B cell (primary cell): ENCODE data around the gene TASL. TPM values are rescaled to one million over a fixed set of nuclear protein-coding genes. Genes with fewer than 3 reads are reported as not detected.
A peak's percentile ranks its signal among the peaks of the same experiment; 100 is the strongest.

ENCODE experiments used
- ATAC-seq: fragments of 200-7000 bp; cut with Tn5 transposase; one replicate; pipeline ENCODE4 v1.10.0; 2021; ENCODE audit warnings: low read depth, mild to moderate bottlenecking, moderate number of reproducible peaks, moderate library complexity
- CTCF ChIA-PET: fragments of 350-600 bp; sonication (Branson Sonifier 250); formaldehyde crosslinking; loops from one replicate; lab custom pipeline; 2021; ENCODE audit warnings: antibody characterized with exemption, inconsistent platforms; lab: Charles Lee
- POLR2A ChIA-PET: fragments of 350-600 bp; sonication (Branson Sonifier 250); formaldehyde crosslinking; loops from one replicate; lab custom pipeline; 2021; ENCODE audit warnings: antibody characterized with exemption; lab: Charles Lee
- DNase-seq: peaks from one replicate; pipeline ENCODE4 v3.0.0; 2013
- H2AFZ ChIP-seq: 2 replicates; pipeline ENCODE4 v1.6.1; 2012; ENCODE audit warnings: mild to moderate bottlenecking, low read depth, low read length; ENCODE audit not compliant: insufficient read depth, poor library complexity, severe bottlenecking
- H3K27ac ChIP-seq, 2 donors: 1 replicate in 1 of 2; 2 replicates in 1 of 2; pipeline ENCODE4 v1.5.1; 2012 to 2013; ENCODE audit warnings: low read length in 2 of 2, mild to moderate bottlenecking in 2 of 2, moderate library complexity in 1 of 2
- H3K27me3 ChIP-seq, 4 experiments: fragments of 200-600 bp in 1 of 4; sonication (generic) in 1 of 4; replicated peaks in 1 of 4; 1 replicate in 2 of 4; 2 replicates in 2 of 4; pipeline versions ENCODE4 v1.6.1 to v1.7.0; 2013 to 2016; ENCODE audit warnings: low read length in 3 of 4, mild to moderate bottlenecking in 2 of 4, mixed read lengths in 1 of 4, moderate library complexity in 1 of 4; ENCODE audit not compliant: insufficient read depth in 4 of 4, control insufficient read depth in 3 of 4; ENCODE audit errors: control extremely low read depth in 1 of 4
- H3K36me3 ChIP-seq, 2 experiments: replicated peaks in 1 of 2; 1 replicate in 1 of 2; 2 replicates in 1 of 2; pipeline versions ENCODE4 v1.6.1 to v1.7.1; 2013; ENCODE audit warnings: low read length in 1 of 2; ENCODE audit not compliant: insufficient read depth in 2 of 2, control insufficient read depth in 1 of 2; ENCODE audit errors: control extremely low read depth in 1 of 2, extremely low read depth in 1 of 2
- H3K4me1 ChIP-seq, 2 donors: fragments of 200-600 bp in 1 of 2; sonication (generic) in 1 of 2; 1 replicate in 1 of 2; 2 replicates in 1 of 2; pipeline versions ENCODE4 v1.5.1 to v1.6.1; 2013 to 2017; ENCODE audit warnings: low read length in 2 of 2; ENCODE audit not compliant: control insufficient read depth in 2 of 2, insufficient read depth in 2 of 2
- H3K4me2 ChIP-seq: replicated peaks from 2 replicates; pipeline ENCODE3; 2012; ENCODE audit warnings: mild to moderate bottlenecking, low read depth, low read length; ENCODE audit not compliant: poor library complexity, severe bottlenecking
- H3K4me3 ChIP-seq, 5 experiments: fragments of 200-600 bp in 1 of 5; sonication (generic) in 1 of 5; 1 replicate in 3 of 5; 2 replicates in 2 of 5; pipeline versions ENCODE4 v1.5.1 to v1.7.0; 2011 to 2016; ENCODE audit warnings: low read length in 4 of 5, mild to moderate bottlenecking in 4 of 5, low read depth in 2 of 5, control low read depth in 1 of 5, moderate library complexity in 1 of 5; ENCODE audit not compliant: insufficient read depth in 1 of 5; ENCODE audit errors: control extremely low read depth in 1 of 5, extremely low read depth in 1 of 5
- H3K79me2 ChIP-seq: fragments of 200-600 bp; sonication (generic); one replicate; pipeline ENCODE4 v1.6.0; 2016; ENCODE audit warnings: low read length; ENCODE audit not compliant: control insufficient read depth, insufficient read depth
- H3K9ac ChIP-seq: fragments of 200-600 bp; sonication (generic); 2 replicates; pipeline ENCODE4 v1.6.1; 2017; ENCODE audit warnings: mild to moderate bottlenecking, low read length, moderate library complexity
- H3K9me3 ChIP-seq, 3 donors: one replicate each; pipeline versions ENCODE4 v1.6.1 to v1.7.1; 2013; ENCODE audit warnings: low read length in 2 of 3; ENCODE audit not compliant: control insufficient read depth in 2 of 3, insufficient read depth in 1 of 3; ENCODE audit errors: control extremely low read depth in 1 of 3
- H4K20me1 ChIP-seq: 2 replicates; pipeline ENCODE4 v1.6.0; 2012; ENCODE audit warnings: mild to moderate bottlenecking, low read length; ENCODE audit not compliant: insufficient read depth, control insufficient read depth, poor library complexity, severe bottlenecking
- H3K27ac Mint-ChIP-seq: one replicate; pipeline ENCODE4 v1.8.0; 2021; ENCODE audit warnings: mixed read lengths
- H3K27me3 Mint-ChIP-seq: one replicate; pipeline ENCODE4 v1.8.0; 2021; ENCODE audit warnings: mixed read lengths
- H3K4me1 Mint-ChIP-seq: one replicate; pipeline ENCODE4 v1.8.0; 2021; ENCODE audit warnings: mixed read lengths
- H3K4me3 Mint-ChIP-seq: one replicate; pipeline ENCODE4 v1.8.0; 2021; ENCODE audit warnings: mixed read lengths
- H3K9me3 Mint-ChIP-seq: one replicate; pipeline ENCODE4 v1.8.0; 2022; ENCODE audit warnings: mixed read lengths; ENCODE audit not compliant: insufficient read depth
- EZH2 ChIP-seq: IDR thresholded peaks from 2 replicates; pipeline ENCODE4 v1.6.1; 2012; ENCODE audit warnings: borderline replicate concordance, low read depth, mild to moderate bottlenecking, moderate library complexity, low read length; ENCODE audit not compliant: insufficient read depth, poor library complexity, severe bottlenecking
- WGBS: methylation state at CpG from one replicate; pipeline ENCODE4 v1.1.5; 2013; ENCODE audit warnings: missing lambda C conversion rate; ENCODE audit not compliant: insufficient coverage; 5-methylcytosine and 5-hydroxymethylcytosine counted together
- intact Hi-C: fragments of 100-400 bp; cut with micrococcal nuclease; formaldehyde crosslinking; loops from one replicate; pipeline ENCODE4 v1.10.0; 2022
- polyA plus RNA-seq: library from polyadenylated mRNA; depleted of rRNA; stranded (reverse); fragments of >200 nt; gene quantifications from 2 replicates; pipeline ENCODE4 v1.2.3, GENCODE V29; 2012
- total RNA-seq, 2 donors: library from RNA; stranded (reverse); fragments of 120-200 nt in 1 of 2; gene quantifications; 1 replicate in 1 of 2; 2 replicates in 1 of 2; pipeline versions ENCODE4 v1.2.3 to v1.2.4, GENCODE V29; 2013 to 2022
- TF ChIP-seq, protein P1 (sequence below): fragments of 200-600 bp; IDR thresholded peaks from one replicate; pipeline ENCODE4 v1.8.0; 2022; ENCODE audit warnings: antibody characterized with exemption, mild to moderate bottlenecking

TASL gene
- total and polyA plus RNA-seq, 2 donors (not counting 1 experiment from before 2014, with no cell fraction given) = 15.7 to 25.4 TPM

DNA sequence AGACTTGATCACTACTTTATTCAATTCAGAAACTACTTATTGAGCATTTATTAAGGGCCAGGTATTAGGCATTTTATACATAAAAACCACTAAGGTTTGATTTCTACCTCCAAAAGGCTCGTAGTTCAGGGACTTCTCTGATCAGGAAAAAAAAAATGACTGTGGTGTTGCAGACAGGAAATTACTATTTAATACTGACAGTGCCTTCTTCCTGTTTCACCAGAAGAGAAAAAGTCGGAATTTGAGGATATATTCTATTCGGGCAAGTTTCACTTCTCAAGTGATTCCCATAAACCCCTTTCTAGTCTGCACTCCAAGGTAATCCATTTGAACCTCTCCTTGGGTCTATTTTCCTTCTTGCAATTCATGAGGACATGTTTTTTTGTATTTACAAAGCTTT lies 15.3 kb upstream of the TASL start:
- no peaks in the 10 kb centered on the region for H3K27me3 ChIP-seq
- peak; percentile 39 for DNase-seq
- Mint-ChIP-seq H3K27ac (peak overlapping the region; percentile 87), H3K4me1 (peaks cover 62% of the 10 kb centered on the region), H3K9me3 (no peaks in the 10 kb centered on the region), H3K27me3 (no peaks in the 10 kb centered on the region), H3K4me3 (peak overlapping the region; percentile 70)
- no peaks in the 10 kb centered on the region for H3K79me2 ChIP-seq
- H3K4me3 ChIP-seq = peak overlapping the region in 2 of 5 experiments; percentile 3 to 6
- peak; percentile 23 for ATAC-seq
- no peaks in the 10 kb centered on the region for H3K36me3 ChIP-seq
- no peak for TF ChIP-seq EZH2
- TF ChIP-seq, protein P1, sequence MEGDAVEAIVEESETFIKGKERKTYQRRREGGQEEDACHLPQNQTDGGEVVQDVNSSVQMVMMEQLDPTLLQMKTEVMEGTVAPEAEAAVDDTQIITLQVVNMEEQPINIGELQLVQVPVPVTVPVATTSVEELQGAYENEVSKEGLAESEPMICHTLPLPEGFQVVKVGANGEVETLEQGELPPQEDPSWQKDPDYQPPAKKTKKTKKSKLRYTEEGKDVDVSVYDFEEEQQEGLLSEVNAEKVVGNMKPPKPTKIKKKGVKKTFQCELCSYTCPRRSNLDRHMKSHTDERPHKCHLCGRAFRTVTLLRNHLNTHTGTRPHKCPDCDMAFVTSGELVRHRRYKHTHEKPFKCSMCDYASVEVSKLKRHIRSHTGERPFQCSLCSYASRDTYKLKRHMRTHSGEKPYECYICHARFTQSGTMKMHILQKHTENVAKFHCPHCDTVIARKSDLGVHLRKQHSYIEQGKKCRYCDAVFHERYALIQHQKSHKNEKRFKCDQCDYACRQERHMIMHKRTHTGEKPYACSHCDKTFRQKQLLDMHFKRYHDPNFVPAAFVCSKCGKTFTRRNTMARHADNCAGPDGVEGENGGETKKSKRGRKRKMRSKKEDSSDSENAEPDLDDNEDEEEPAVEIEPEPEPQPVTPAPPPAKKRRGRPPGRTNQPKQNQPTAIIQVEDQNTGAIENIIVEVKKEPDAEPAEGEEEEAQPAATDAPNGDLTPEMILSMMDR = no peak
- intact Hi-C loops = loop anchor here (1.0 kb wide), 1 partner anchor 23 kb away; no protein-coding TSS in a partner anchor
- CTCF ChIA-PET = interaction anchor here (3.1 to 3.7 kb wide), 2 partner anchors 15 to 22 kb away, joined by 15 to 65 read pairs; partner anchors contain the start of gene TASL
- no peak overlapping the region for H2AFZ ChIP-seq
- no peaks in the 10 kb centered on the region for H4K20me1 ChIP-seq
- POLR2A ChIA-PET = interaction anchor here (0.7 kb wide), 1 partner anchor 18 kb away, joined by 3 read pairs; no protein-coding TSS in a partner anchor
- H3K4me2 ChIP-seq = peak overlapping the region; percentile 46
- peak overlapping the region; percentile 20 for H3K9ac ChIP-seq
- peaks cover 53 to 56% of the 10 kb centered on the region in 2 donors for H3K4me1 ChIP-seq
- no peaks in the 10 kb centered on the region for H3K9me3 ChIP-seq
- H3K27ac ChIP-seq = peak overlapping the region; percentile 65 to 73
- WGBS = no CpG with 5 or more reads among the region's 3 CpGs

DNA sequence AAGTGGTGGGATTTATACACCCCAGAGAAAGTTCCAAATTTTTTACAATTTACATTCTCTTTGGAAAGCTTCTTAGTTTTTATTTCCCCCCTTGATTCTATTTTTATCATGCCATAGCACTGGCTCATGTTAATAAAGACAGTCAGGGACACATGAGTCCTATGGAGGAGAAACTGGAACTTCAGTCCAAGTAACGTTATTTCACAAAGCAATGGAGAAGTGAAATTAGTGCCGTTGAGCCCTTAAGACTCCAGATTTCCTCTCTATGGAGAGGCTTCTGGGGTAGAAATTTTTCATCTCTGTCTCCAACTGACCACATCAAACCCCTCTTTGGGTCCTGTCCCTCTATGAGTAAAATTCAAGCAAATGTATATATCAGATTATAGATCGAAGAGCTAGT lies 12.8 kb upstream of the TASL start:
- H3K79me2 ChIP-seq = no peaks in the 10 kb centered on the region
- no peak overlapping the region for H3K9ac ChIP-seq
- H3K27me3 ChIP-seq = no peaks in the 10 kb centered on the region
- H3K4me1 ChIP-seq = peaks cover 41 to 45% of the 10 kb centered on the region in 2 donors
- Mint-ChIP-seq H3K4me1 (peaks cover 47% of the 10 kb centered on the region), H3K27ac (peak overlapping the region; percentile 68), H3K27me3 (no peaks in the 10 kb centered on the region), H3K9me3 (no peaks in the 10 kb centered on the region), H3K4me3 (peak overlapping the region; percentile 54)
- no peak overlapping the region for H3K4me3 ChIP-seq
- no peaks in the 10 kb centered on the region for H4K20me1 ChIP-seq
- ATAC-seq (no peak), DNase-seq (no peak)
- WGBS = no CpG with 5 or more reads among the region's 3 CpGs
- H3K27ac ChIP-seq = no peak overlapping the region
- ChIA-PET CTCF (interaction anchor here (0.9 to 2.1 kb wide), 2 partner anchors 13 to 19 kb away, joined by 3 to 13 read pairs; partner anchors contain the start of gene TASL), POLR2A (interaction anchor here (0.6 kb wide), 1 partner anchor 18 kb away, joined by 12 read pairs; no protein-coding TSS in a partner anchor)
- H3K4me2 ChIP-seq = peak overlapping the region; percentile 12
- TF ChIP-seq, protein P1 = no peak
- TF ChIP-seq EZH2 = no peak
- no peaks in the 10 kb centered on the region for H3K36me3 ChIP-seq
- intact Hi-C loops = no loop called here
- H3K9me3 ChIP-seq = no peaks in the 10 kb centered on the region
- H2AFZ ChIP-seq = peak overlapping the region; percentile 25
